NCI-H1105 treated with DMSO at 0.1 percent for 48 hours (cell line): Measurements from ENCODE around the gene RAD52.

ENCODE experiments used
- DNase-seq: peaks from one replicate; lab custom pipeline; 2025; lab: John Stamatoyannopoulos, UW

The RAD52 gene

DNA sequence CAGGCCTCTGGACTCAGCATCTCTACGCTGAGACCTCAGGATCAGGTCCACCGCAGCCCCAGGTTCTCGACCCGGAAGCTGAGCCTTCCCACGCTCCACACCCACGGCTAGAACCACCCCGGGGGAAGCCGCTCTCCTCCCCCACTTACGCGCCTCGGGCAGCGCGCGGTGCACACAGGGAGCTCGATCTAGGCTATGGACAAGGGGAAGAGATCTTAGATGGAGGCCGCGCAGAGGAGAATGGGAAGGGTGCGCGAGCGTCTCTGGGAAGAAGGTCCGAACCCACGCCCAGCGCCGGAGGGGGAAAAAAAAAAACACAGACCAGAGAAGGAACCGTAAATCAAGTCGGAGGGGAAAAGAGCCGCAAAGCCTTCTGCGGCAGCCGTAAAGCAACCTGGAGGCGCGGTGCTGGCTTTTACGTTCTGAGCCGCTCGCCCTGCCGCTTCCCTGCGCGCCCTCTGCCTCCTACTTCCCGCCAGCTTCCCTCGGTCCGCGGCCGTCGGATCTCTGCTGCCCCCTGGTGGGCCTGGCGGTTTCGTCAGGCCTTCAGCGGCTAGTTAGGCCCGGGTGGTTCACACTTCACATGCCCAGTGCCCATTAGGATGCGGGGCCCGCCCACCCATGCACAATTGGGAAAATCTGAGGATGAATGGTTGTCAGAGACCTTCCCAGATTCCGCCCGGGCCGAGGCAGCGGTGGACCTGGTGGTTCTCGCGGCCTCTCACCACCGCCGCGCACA lies at the start of gene RAD52:
TSS of gene RAD52 (minus strand) at position 242 of the 739 bp plus-strand sequence. CDS start 16,636 bp downstream, outside the sequence.
- DNase-seq = peak; percentile 99

DNA sequence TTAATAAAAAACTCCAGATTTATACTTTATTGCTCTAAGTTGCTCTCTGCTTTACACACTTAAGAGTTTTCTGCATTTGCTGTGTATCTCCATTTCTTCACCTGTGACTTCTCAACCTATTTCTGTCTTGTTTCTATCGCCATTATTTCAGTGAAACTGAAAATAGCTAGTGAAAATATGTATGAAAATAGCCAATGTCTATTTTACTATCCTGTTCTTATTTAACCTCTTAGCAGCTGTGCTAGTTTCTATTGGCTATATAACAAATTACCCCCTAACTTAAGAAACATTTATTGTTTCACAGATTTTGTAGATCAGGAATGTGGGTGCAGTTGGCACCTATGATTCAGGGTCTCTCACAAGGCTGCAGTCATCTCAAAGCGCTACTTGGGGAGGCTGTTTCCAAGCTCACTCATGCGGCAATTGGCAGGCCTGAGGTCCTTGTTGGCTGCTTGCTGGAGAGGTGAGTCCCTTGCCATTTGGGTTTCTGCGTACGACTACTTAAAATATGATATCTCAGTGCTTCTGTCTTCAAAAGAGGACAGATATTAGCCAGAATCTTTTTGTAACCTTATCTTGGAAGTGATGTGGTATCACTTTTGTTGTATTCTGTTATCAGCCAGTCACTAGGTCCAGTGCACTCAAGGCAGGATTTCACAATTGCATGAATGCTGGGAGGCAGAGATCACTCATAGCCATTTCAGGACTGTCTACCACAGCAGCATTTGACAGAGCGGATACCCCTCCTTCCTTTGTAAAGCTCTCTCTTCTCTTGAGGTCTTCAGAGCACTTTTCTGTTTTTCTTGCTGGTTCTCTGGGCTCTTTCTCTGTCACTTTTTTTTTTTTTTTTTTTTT lies 48.8 kb upstream of the RAD52 start:
- no peak for DNase-seq

DNA sequence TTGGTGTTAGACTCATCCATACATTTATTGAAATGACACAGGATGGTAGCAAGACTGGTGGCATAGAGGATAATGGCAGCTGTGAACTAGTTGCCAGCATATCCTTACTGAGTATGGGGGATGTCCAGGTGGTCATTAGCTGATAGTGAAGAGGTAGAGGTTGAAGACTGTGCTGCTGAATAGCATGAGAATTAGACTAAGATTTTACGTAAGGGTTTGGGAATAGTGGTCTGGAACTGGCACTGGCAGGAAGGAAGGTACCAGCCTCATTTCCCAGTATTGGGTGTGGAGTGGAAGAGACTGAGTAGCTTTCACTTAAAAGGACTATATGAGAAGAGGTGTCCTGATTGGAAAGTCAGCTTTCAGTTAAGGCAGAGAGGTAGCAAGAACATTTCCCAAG lies 48.0 kb upstream of the RAD52 start:
- no peak for DNase-seq

DNA sequence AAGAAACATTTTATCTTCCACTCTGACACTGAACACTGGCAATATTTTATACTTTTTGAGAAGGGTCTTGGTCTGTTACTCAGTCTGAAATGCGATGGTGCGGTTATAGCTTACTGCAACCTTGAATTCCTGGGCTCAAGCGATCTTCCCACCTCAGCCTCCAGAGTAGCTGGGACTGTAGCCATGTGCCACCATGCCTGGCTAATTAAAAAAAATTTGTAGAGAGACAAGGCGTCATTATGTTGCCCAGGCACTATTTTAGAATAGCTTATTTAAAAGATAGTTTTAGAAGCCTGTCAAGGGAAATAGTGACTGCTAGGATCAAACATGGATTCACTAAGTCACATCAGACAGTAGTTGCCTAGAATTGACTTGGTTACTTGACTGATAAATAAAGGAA lies 47.4 kb upstream of the RAD52 start:
- DNase-seq = no peak

DNA sequence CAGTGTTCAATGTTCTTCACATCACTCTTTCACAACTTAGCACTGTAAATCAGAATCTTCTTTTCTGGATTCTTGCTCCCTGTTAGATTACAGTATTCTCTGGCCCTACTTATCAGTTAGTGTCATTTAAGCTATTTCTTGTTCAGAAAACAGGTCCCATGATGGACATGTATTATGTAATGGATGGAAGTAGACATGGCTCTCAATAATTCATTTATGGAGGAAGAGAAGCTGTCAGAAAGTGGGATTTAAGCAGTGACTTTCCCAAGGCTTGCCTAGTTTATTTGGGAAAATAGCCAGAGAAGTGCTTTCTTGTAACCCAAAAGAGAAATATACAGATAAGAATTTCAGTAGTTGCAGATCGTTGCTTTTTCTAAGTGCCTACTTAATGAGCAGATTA lies 43.2 kb upstream of the RAD52 start:
- no peak for DNase-seq

DNA sequence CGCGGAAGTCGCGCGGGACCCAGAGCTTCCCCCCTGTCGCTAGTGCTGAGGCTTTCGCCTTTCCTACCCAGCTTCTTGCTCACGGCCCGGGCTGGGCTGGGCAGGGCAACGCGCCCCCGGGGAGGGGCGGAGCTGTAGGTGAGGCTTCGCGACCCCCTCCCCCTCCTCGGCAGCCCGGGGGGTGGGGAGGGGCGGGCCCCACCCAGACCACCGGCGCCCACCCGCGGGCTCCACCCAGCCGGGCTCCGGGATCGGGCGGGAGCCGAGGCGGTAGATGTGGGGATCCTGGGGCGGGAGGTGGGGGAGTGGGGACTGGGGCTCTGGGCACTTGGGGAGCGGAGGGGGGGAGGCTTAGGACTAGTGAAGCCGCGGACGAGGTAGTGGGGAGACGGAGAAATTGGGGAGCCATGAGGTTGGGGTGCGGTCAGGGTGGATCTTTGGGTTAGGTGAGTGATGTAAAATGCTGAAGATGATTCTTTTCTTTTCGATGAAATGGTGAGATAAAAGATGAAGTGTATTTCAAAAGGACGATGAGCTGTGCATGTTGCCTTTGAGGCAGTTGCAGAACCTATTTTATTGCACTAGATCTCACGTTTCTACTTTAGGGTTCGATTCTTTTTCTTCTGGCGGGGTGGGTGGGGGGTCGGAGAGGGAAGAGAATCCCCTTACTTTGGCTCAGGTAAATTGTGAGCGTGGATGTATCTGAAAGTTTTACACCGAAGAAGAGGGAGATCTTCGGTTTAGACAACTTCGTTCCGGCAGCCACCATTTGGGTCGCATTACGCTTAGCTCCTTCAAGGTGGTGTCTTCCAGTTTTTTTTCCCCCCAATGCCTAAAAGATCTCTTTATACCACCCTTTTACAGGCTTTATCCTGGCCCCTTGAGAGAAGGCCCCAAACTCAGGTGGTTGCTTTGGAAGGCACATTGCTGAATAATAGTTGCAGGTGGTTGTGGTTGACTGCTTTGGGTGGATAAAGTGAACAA lies 42.1 kb upstream of the RAD52 start:
- DNase-seq = peak; percentile 79

DNA sequence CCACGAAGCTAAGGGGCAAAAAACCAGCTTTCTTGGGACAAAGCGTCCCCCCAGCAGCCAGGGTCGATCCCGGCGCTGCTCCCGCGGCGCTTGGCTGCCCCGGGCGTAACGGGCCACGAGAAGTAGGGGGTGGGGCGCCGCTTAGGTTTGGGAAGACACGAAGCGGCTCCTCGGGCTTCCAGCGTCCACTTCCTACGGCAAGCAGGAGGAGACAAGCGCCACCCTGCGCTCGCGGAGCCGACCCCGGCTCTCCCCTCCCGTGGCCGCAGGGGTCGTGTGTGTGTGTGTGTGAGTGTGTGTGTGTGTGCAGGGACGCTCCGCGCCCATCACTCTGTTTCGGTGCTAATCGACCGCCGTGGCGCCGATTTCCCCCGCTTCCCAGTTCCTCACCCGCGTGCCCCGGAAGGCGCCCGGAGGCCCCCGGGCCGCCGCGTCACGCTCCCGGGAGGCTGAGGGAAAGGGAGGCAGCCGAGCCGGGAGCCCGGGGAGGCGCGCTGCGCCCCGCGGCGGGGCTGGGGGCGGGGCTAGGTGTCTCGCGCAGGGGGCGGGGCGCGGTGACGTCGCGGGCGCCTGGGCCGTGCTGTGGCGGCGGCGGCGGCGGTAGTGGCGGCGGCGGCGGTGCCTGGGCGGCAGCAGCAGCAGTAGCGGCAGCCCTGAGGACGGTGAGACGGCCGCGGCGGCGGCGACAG lies 41.3 kb upstream of the RAD52 start, which contains the start of gene ERC1:
TSS of gene ERC1 (plus strand) at position 563 of the 689 bp plus-strand sequence. CDS start 36,681 bp downstream, outside the sequence.
- peak; percentile 87 for DNase-seq

DNA sequence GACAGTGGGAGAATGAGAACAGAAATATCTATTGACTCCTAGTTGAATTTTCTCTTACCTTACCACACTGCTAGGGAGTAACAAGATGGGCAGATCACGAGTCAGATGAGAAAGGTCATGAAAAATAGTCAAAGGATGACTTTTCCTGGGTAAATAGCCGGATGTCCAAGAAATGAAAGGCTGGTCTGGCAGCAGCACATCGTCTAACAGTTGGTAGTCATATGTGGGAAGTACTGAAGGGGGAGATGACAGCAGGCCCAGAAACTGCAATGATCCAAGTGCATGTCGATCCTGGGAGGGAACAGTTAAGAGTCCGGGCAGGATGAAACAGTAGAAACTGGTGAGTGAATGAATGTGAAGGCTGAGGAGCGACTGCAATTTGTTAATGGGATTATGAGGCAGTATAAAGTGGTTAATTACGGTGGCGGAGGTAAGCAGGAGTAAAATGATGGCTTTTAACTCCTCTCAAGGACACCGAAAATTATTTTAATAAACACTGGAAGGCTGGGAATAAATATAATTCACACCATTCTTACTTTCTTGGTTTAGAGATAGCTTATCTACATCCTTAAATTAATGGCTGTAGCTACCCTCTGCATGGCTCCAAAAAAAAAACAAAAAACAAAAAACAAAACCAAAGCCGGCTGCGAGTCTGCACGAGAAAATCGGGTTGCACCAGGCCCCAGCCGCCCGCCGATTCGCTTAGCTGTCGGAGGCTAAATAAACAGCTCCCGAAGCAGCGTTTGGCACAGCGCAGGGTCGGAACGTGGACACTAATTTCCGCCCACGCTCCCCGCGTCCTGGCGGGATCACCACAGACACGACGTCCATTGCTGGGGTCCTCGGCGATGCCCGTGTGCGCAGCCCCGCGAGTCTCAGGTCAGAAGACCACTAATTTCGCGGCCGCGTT lies 40.5 kb upstream of the RAD52 start:
- DNase-seq = peak; percentile 67

DNA sequence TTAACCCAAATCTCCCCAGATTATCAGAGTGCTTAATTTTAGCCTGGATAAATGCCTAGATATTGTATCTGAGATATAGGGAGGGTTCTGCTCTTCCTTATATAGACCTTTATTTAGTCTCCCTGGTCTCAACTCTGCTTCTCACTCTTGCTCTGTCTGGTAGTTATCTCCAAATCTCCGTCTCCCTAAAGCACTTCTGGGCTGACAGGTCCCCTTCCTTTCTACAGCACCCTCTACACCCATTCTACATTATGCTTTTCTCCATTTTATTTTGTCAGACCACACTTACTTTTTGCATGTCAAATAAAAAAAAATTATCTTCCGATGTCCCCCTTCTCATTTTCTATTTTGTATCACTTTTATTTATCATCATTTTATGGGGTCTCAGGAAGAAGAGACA lies 39.6 kb upstream of the RAD52 start:
- DNase-seq = no peak

DNA sequence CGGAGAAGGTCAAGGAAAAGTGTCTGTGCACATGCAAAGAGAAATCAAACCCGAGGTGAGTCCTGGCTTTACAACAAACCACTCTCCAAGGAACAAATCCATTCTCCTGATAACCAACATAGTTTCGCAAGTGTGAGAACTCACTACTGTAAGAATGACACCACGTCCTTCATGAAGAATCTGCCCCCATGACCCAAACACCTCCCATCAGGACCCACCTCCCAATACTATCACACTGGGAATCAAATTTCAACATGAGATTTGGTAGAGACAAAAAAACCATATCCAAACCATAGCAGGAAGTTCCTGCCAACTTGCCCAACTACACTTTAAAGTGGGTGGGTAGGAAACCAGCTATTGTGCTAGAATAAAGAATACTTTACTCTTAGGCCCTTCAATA lies 39.2 kb upstream of the RAD52 start:
- no peak for DNase-seq

DNA sequence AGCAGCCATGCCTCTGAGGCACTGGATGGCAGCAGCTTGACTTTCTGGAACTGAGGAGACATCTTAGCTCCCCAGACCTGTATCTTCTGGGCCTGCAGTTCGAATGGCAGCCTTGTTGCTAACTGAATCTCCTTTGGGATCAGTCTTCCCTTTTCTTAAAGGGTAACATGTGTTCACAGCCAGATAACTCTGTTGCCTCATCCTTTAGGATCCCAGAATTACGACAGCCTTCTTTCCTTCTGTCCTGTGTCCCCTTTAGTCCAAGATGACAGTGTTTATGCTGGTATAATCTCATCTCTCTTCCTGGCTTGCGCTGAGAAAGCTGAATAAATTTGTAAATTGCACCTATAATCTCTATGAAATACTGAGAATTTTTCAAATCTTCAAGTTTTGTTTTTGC lies 32.5 kb upstream of the RAD52 start:
- DNase-seq = no peak

DNA sequence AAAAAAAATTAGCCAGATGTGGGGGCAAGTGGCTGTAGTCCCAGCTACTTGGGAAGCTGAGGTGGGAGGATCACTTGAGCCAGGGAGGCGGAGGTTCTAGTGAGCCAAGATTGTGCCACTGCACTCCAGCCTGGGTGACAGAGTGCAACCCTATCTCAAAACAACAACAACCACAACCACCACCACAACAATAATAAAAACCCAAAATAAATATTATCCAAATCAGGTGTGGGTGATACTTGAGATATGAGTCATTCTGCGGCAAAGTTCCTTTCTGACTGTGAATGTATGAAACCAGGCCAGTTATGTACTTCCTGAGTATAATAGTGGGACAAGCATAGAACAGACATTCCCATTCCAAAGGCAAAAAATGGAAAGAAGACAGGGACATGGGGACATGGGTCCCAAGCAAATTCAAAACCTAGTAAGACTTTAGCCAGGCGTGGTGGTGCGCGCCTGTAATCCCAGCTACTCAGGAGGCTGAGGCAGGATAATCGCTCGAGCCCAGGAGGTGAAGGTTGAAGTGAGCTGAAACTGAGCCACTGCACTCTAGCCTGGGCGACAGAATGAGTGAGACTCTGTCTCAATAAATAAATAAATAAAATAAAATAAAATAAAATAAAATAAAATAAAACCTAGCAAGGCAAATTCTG lies 31.8 kb upstream of the RAD52 start:
- DNase-seq = no peak

DNA sequence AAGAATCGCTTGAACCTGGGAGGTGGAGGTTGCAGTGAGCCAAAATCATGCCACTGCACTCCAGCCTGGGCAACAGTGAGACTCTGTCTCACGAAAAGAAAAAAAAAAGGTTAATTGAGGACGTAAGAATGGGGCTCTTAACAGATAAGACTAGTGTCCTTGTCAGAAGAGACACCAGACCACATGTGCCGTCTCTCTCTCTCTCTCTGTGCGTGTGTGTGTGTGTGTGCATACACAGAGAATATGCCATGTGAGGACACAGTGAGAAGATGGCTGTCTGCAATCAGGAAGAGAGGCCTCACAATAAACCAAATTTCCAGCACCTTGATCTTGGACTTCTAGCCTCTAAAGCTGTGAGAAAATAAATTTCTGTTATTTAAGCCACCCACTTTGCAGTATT lies 29.9 kb upstream of the RAD52 start:
- DNase-seq = no peak

DNA sequence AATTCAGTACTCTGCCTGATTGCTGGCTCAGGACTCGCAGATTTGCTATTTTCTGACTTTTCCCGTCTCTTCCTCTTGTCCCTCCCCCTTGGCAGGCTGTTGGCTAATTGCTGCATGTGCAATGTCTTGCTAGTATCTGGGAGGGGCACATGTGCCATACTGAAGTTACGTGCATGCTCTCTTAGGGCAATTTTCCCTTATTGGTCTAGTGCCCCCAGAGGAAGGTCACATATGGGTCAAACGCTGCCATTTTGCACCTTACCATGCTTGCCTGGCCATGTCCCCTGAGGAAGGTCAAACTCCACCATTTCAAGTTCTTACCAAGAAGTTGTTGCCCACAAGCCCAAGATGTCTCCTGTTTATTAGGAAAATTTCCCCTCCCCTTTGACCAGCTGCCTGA lies 27.7 kb upstream of the RAD52 start:
- no peak for DNase-seq

DNA sequence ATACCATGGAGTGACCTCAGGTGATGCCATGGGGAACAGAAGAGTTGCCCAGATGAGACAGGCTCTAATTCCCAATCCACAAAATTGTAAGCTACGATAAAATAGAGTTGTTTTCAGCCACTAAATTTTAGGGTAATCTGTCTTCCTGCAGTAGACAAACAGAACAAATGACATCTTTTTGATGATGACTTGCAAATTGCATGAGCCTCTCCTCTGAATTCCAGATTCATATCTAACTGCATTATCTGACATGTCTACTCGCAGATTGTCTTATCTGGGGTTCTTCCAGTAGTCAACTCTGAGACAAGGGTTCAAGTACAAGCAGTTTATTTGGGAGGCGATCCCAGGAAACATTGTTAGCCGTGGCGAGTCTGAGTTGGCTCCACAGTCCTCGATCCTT lies 27.1 kb upstream of the RAD52 start:
- no peak for DNase-seq

DNA sequence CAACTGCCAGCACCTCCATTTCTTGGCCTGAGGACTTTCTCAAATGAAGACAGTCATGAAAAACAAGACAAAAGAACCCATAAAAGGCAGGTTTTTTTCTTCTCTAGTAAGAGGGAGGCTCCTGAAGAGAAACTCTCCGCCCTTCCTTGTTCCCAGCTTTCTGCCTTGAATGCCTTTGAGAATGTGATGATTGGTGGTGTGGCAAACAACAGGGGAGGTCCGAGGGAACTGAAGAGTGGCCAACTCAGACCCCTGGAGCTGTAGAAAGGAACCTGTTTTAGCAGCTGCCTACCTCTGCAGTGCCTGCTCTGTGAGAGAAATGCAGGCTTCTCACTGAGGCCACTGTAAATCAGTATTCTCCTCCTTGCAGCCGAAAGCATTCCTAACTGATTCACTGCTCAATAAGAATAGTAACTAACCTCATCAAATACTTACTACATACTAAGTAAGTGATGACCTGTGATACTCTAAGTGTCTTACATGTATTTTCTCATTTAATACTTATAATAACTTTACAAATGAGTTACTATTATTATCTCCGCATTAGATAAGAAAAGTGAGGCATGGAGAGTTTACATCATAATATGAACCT lies 24.9 kb upstream of the RAD52 start:
- DNase-seq = no peak

DNA sequence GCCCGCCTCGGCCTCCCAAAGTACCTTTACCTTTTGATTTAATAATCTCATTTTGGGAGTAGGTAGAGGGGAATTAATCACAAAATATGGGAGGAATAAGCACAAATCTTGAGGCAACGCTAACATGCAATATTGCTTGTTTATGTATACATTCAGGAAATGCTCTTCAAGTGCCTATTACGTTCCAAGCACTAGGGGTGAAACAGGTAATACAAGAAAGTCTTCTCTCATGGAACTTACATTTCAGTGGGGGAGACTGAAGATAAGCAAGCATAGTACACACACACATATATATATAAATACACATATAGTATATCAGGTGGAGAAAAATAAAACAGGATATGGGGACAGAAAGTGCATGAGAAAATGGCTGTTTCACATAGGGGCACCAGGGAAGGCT lies 22.5 kb upstream of the RAD52 start:
- no peak for DNase-seq

DNA sequence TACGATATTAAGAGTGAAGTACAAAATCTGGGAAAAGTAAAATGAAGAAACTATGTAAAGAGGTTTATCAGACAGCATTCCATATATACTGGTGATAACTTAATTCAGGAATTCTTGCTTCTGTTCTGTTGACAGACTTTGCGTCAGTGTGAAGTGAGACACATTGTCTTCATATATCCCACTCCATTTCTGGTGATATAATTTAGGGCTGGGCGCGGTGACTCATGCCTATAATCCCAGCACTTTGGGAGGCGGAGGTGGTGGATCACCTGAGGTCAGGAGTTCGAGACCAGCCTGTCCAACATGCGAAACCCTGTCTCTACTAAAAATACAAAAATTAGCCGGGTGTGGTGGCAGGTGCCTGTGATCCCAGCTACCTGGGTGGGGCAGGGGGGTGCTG lies 20.3 kb upstream of the RAD52 start:
- no peak for DNase-seq

DNA sequence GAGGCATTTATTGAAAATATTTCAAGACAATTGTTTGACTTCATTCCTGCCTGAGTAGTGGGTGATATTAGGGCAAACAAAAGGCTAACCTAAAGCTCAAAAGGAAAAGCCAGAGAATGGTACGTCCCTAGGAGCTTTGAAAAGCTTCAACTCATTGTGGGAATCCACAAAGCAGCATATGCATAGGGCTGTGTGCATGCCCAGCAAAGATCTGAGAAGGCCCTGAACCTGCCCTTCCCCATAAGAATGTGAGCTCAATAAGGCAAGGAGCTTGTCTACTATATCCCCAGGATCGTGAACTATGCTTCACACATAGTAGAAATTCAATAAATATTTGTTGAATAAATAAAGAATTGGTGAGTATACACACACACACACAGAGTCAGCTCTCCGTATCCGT lies 19.1 kb upstream of the RAD52 start:
- no peak for DNase-seq
